Uterus (tissue), 2 donors: ENCODE results near the gene PLK5.
A peak's percentile ranks its signal among the peaks of the same experiment; 100 is the strongest.

Experiments
- POLR2A ChIP-seq, 2 donors: fragments of 450-650 bp; IDR thresholded peaks; one replicate each; pipeline ENCODE4 v1.6.1; 2016; ENCODE audit warnings: antibody characterized with exemption in 2 of 2, mild to moderate bottlenecking in 1 of 2, moderate library complexity in 1 of 2
- TF ChIP-seq, protein P1 (sequence below), 4 experiments: fragments of 200-600 bp in 2 of 4; fragments of 450-650 bp in 2 of 4; sonication (generic) in 2 of 4; IDR thresholded peaks; one replicate each; pipeline ENCODE4 v1.5.1; 2016 to 2019; ENCODE audit warnings: antibody characterized with exemption in 4 of 4, mild to moderate bottlenecking in 2 of 4, moderate library complexity in 1 of 4

- TF ChIP-seq, protein P1, sequence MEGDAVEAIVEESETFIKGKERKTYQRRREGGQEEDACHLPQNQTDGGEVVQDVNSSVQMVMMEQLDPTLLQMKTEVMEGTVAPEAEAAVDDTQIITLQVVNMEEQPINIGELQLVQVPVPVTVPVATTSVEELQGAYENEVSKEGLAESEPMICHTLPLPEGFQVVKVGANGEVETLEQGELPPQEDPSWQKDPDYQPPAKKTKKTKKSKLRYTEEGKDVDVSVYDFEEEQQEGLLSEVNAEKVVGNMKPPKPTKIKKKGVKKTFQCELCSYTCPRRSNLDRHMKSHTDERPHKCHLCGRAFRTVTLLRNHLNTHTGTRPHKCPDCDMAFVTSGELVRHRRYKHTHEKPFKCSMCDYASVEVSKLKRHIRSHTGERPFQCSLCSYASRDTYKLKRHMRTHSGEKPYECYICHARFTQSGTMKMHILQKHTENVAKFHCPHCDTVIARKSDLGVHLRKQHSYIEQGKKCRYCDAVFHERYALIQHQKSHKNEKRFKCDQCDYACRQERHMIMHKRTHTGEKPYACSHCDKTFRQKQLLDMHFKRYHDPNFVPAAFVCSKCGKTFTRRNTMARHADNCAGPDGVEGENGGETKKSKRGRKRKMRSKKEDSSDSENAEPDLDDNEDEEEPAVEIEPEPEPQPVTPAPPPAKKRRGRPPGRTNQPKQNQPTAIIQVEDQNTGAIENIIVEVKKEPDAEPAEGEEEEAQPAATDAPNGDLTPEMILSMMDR (IDR thresholded peaks at IDR 0.05) = no peak
- peak; percentile 74 to 80 for TF ChIP-seq POLR2A (IDR thresholded peaks at IDR 0.05)
These were observed 42.7 kb downstream of the PLK5 start for GRCh38 chr19:1566392-1567115.
